IgD-negative memory B cell (primary cell): Measurements from ENCODE around the gene ACSL3. TPM values are rescaled to one million over a fixed set of nuclear protein-coding genes. Genes with fewer than 3 reads are reported as not detected.
"Not testable (repeated sequence)": the region's sequence is repeated elsewhere in the genome, so short reads cannot be mapped to it uniquely, and the experiment has no call there.

Experiments
- H3K27ac Mint-ChIP-seq, 3 donors: one replicate each; pipeline ENCODE4 v1.8.0; 2020 to 2022; ENCODE audit warnings: mild to moderate bottlenecking in 3 of 3, mixed read lengths in 3 of 3, moderate library complexity in 1 of 3
- H3K27me3 Mint-ChIP-seq: one replicate; pipeline ENCODE4 v1.8.0; 2021; ENCODE audit warnings: mixed read lengths
- H3K36me3 Mint-ChIP-seq: one replicate; pipeline ENCODE4 v1.8.0; 2020; ENCODE audit warnings: mild to moderate bottlenecking, mixed read lengths
- H3K4me1 Mint-ChIP-seq, 3 donors: one replicate each; pipeline ENCODE4 v1.8.0; 2020 to 2022; ENCODE audit warnings: mixed read lengths in 3 of 3, mild to moderate bottlenecking in 1 of 3
- H3K4me3 Mint-ChIP-seq, 4 donors: one replicate each; pipeline ENCODE4 v1.8.0; 2020 to 2022; ENCODE audit warnings: mild to moderate bottlenecking in 4 of 4, mixed read lengths in 4 of 4, moderate library complexity in 3 of 4
- H3K9me3 Mint-ChIP-seq, 3 donors: one replicate each; pipeline ENCODE4 v1.8.0; 2020 to 2021; ENCODE audit warnings: mixed read lengths in 3 of 3, mild to moderate bottlenecking in 1 of 3
- polyA plus RNA-seq: library from polyadenylated mRNA; unstranded; fragments of 300-500 nt; fragmentation: Illumina TruSeq; gene quantifications from one replicate; pipeline ENCODE4 v1.2.3, GENCODE V29; 2021

Gene ACSL3
- polyA plus RNA-seq, 1 donor from 2014 or later, result 19.6 TPM

DNA sequence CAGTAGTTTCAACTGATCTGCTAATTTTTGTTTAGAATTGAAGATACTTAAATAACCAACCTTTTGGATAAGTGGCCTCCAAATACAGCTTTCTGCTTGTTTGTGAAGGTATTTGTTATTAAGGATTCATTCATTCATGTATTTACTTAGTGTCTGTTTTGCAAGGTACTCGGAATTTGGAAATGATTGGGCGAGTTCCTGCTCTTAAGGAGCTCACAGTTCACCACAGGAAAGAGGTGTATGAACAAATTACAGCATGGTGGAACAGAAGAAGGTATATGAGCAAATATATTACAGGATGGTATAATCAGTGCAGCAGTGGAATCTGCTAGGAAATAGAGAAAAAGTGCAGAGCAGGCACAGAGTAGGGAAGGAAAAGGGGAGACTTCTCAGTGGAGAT, 4.5 kb downstream of the ACSL3 start:
- Mint-ChIP-seq H3K4me1 (peaks cover 5 to 13% (median 6%) of the 10 kb centered on the region in 3 donors), H3K36me3 (no peaks in the 10 kb centered on the region), H3K9me3 (no peaks in the 10 kb centered on the region), H3K27ac (no peak overlapping the region), H3K27me3 (no peaks in the 10 kb centered on the region), H3K4me3 (no peak overlapping the region)

- H3K36me3 Mint-ChIP-seq, result no peaks in the 10 kb centered on the region
- H3K9me3 Mint-ChIP-seq, result no peaks in the 10 kb centered on the region
- H3K4me3 Mint-ChIP-seq, result no peak overlapping the region
- peaks cover 5 to 13% (median 6%) of the 10 kb centered on the region in 3 donors for H3K4me1 Mint-ChIP-seq
- no peak overlapping the region for H3K27ac Mint-ChIP-seq
- H3K27me3 Mint-ChIP-seq, result no peaks in the 10 kb centered on the region
Observed at GRCh38 chr2:222866358-222866960, 5.6 kb downstream of the ACSL3 start.

- H3K4me1 Mint-ChIP-seq, result peaks cover 4 to 10% (median 7%) of the 10 kb centered on the region in 3 donors
- H3K36me3 Mint-ChIP-seq, H3K4me3 Mint-ChIP-seq, H3K9me3 Mint-ChIP-seq, H3K27ac Mint-ChIP-seq, H3K27me3 Mint-ChIP-seq: not testable (repeated sequence)
Observed at GRCh38 chr2:222868560-222869251, 7.9 kb downstream of the ACSL3 start.

- no peaks in the 10 kb centered on the region for H3K9me3 Mint-ChIP-seq
- peaks cover 4 to 10% (median 7%) of the 10 kb centered on the region in 3 donors for H3K4me1 Mint-ChIP-seq
- H3K27ac Mint-ChIP-seq, result no peak overlapping the region
- no peaks in the 10 kb centered on the region for H3K36me3 Mint-ChIP-seq
- H3K4me3 Mint-ChIP-seq, result no peak overlapping the region
- H3K27me3 Mint-ChIP-seq, result no peaks in the 10 kb centered on the region
Observed at GRCh38 chr2:222869252-222869560, 8.4 kb downstream of the ACSL3 start.

GRCh38 chr2:222871291-222871690, 10.5 kb downstream of the ACSL3 start:
- H3K4me3 Mint-ChIP-seq, result no peak overlapping the region
- peaks cover 7 to 12% (median 8%) of the 10 kb centered on the region in 3 donors for H3K4me1 Mint-ChIP-seq
- H3K27me3 Mint-ChIP-seq, result no peaks in the 10 kb centered on the region
- no peaks in the 10 kb centered on the region for H3K9me3 Mint-ChIP-seq
- no peaks in the 10 kb centered on the region for H3K36me3 Mint-ChIP-seq
- H3K27ac Mint-ChIP-seq, result no peak overlapping the region

- no peaks in the 10 kb centered on the region for H3K27me3 Mint-ChIP-seq
- no peak overlapping the region for H3K27ac Mint-ChIP-seq
- no peak overlapping the region for H3K4me3 Mint-ChIP-seq
- no peaks in the 10 kb centered on the region for H3K9me3 Mint-ChIP-seq
- H3K4me1 Mint-ChIP-seq, result peaks cover 15 to 18% (median 17%) of the 10 kb centered on the region in 3 donors
- no peaks in the 10 kb centered on the region for H3K36me3 Mint-ChIP-seq
Observed at GRCh38 chr2:222872551-222872950, 11.7 kb downstream of the ACSL3 start.

DNA sequence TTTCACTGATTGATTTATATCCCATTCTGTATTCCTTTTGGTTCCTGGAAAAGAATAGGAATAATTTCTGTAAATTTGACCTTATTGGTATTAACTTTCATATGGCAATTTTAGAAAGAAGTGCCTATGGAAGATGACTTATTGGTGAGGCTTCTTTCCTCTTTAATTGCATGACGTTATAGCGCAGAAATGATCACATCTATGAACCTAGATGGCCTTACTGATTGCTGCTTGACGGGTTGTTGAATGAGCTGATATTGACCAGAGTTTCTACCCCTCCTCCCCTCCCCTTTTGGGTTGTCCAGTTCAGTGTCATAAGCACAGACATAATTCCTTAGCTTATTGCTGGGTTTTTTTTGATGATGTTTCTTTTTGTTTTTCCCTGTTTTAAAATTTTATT, 14.6 kb downstream of the ACSL3 start:
- Mint-ChIP-seq H3K27me3 (no peaks in the 10 kb centered on the region), H3K4me3 (no peak overlapping the region), H3K4me1 (peaks cover 13 to 27% (median 16%) of the 10 kb centered on the region in 3 donors), H3K9me3 (no peaks in the 10 kb centered on the region), H3K36me3 (peaks cover 3% of the 10 kb centered on the region), H3K27ac (no peak overlapping the region)

GRCh38 chr2:222876947-222877346, 16.1 kb downstream of the ACSL3 start:
- Mint-ChIP-seq H3K4me1 (peaks cover 13 to 31% (median 20%) of the 10 kb centered on the region in 3 donors), H3K27me3 (no peaks in the 10 kb centered on the region), H3K36me3 (peaks cover 3% of the 10 kb centered on the region), H3K4me3 (no peak overlapping the region), H3K9me3 (no peaks in the 10 kb centered on the region), H3K27ac (peak overlapping the region in 1 of 3 donors; percentile 2)

GRCh38 chr2:222877556-222878300, 16.9 kb downstream of the ACSL3 start:
- H3K4me1 Mint-ChIP-seq, result peaks cover 12 to 29% (median 20%) of the 10 kb centered on the region in 3 donors
- no peaks in the 10 kb centered on the region for H3K9me3 Mint-ChIP-seq
- H3K27ac Mint-ChIP-seq, result no peak overlapping the region
- no peak overlapping the region for H3K4me3 Mint-ChIP-seq
- H3K36me3 Mint-ChIP-seq, result peaks cover 3% of the 10 kb centered on the region
- no peaks in the 10 kb centered on the region for H3K27me3 Mint-ChIP-seq

DNA sequence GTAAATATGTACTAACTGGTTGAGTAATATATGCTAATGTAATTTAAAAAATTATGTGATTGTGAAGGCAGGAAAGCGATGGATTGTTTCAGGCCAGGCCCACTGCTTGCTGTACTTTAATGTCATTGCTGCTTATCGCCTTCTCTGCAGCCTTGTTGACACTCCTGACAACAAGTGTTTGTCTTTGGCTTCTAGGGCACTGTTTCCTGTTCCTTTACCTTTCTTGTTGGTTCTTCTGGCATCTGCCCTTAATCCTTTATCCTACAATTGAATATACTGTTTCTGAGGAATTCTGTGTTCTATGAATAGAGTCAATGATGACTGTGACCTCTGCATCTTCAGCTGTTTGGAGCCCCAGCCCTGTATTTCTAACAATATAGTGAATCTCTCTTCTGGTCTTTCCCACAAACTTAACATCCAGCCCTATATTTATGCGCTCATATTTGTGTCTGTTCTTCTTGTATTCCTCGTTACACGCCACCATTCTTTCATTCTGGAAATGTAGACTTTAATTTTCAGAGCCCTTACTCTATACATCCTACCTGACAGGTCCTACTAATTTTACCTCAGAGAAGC, 17.6 kb downstream of the ACSL3 start:
- no peaks in the 10 kb centered on the region for H3K9me3 Mint-ChIP-seq
- peaks cover 3% of the 10 kb centered on the region for H3K36me3 Mint-ChIP-seq
- H3K4me3 Mint-ChIP-seq, result peak overlapping the region in 1 of 4 donors; percentile 20
- H3K4me1 Mint-ChIP-seq, result peaks cover 14 to 30% (median 20%) of the 10 kb centered on the region in 3 donors
- H3K27me3 Mint-ChIP-seq, result no peaks in the 10 kb centered on the region
- H3K27ac Mint-ChIP-seq, result peak overlapping the region in 1 of 3 donors; percentile 2

- Mint-ChIP-seq H3K27ac (peak overlapping the region in 1 of 3 donors; percentile 2), H3K4me3 (peak overlapping the region in 1 of 4 donors; percentile 20), H3K9me3 (no peaks in the 10 kb centered on the region), H3K27me3 (no peaks in the 10 kb centered on the region), H3K36me3 (peaks cover 3% of the 10 kb centered on the region), H3K4me1 (peaks cover 14 to 30% (median 20%) of the 10 kb centered on the region in 3 donors)
Observed at GRCh38 chr2:222878877-222879603, 18.2 kb downstream of the ACSL3 start.

DNA sequence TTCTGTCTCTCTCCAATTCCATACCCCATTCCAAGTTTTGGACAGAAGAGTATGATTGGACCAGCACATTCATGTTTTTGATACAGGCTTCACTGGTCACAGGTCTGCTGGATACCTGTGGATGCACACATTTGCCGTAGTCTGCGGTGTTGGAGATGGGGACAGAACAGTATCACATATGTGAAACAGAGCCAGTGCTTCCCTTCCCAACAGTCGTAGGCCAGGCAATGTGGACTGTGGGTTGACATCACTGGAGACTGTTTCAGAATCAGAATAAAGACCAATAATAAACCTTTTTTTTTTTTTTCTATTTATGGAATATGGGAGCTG, 18.7 kb downstream of the ACSL3 start:
- Mint-ChIP-seq H3K4me1 (peaks cover 14 to 30% (median 20%) of the 10 kb centered on the region in 3 donors), H3K27me3 (no peaks in the 10 kb centered on the region), H3K36me3 (peaks cover 3% of the 10 kb centered on the region), H3K27ac (peak overlapping the region in 1 of 3 donors; percentile 51), H3K9me3 (no peaks in the 10 kb centered on the region), H3K4me3 (no peak overlapping the region)

DNA sequence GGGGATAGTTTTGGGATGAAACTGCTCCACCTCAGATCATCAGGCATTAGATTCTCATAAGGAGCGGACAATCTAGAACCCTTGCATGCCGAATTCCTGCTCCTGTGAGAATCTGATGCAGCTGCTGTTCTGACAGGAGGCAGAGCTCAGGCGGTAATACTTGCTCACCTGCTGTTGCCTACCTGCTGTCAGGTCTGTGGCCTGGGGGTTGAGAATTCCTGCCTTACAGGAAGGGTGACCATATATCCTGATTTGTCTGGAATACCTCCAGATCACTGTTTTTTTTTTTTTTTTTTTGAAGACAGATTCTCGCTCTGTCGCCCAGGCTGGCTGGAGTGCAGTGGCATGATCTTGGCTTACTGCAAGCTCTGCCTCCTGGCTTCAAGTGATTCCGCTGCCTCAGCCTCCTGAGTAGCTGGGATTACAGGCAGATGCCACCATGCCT, 21.7 kb downstream of the ACSL3 start:
- Mint-ChIP-seq H3K27ac (peak overlapping the region in 1 of 3 donors; percentile 18), H3K4me3 (no peak overlapping the region)

GRCh38 chr2:222883420-222883819, 22.6 kb downstream of the ACSL3 start:
- H3K4me1 Mint-ChIP-seq, result peaks cover 3 to 25% (median 4%) of the 10 kb centered on the region in 3 donors
- no peak overlapping the region for H3K27ac Mint-ChIP-seq
- no peaks in the 10 kb centered on the region for H3K27me3 Mint-ChIP-seq
- H3K9me3 Mint-ChIP-seq, result no peaks in the 10 kb centered on the region
- H3K4me3 Mint-ChIP-seq, result no peak overlapping the region
- H3K36me3 Mint-ChIP-seq, result peaks cover 8% of the 10 kb centered on the region

More for the DNA sequence above, 21.7 kb downstream of the ACSL3 start:
- H3K9me3 Mint-ChIP-seq, result no peaks in the 10 kb centered on the region
- peaks cover 4 to 26% (median 4%) of the 10 kb centered on the region in 3 donors for H3K4me1 Mint-ChIP-seq
- no peaks in the 10 kb centered on the region for H3K27me3 Mint-ChIP-seq
- peaks cover 5% of the 10 kb centered on the region for H3K36me3 Mint-ChIP-seq
